H1 (cell line): ENCODE results near the gene TRHDE. TPM values are rescaled to one million over a fixed set of nuclear protein-coding genes. Genes with fewer than 3 reads are reported as not detected.
A peak's percentile ranks its signal among the peaks of the same experiment; 100 is the strongest.

Source experiments
- CTCF ChIA-PET: fragments of 300-600 bp; sonication (Branson Sonifier 250); formaldehyde crosslinking; loops from one replicate; lab custom pipeline; 2021; ENCODE audit not compliant: partially characterized antibody; lab: Charles Lee
- POLR2A ChIA-PET: fragments of 300-600 bp; sonication (Branson Sonifier 250); formaldehyde crosslinking; loops from one replicate; lab custom pipeline; 2021; ENCODE audit warnings: inconsistent platforms; ENCODE audit not compliant: partially characterized antibody; lab: Charles Lee
- DNase-seq, 2 experiments: peaks; one replicate each; pipeline versions ENCODE4 v3.0.0 to v3.0.0-alpha.2; 2010 to 2022; ENCODE audit warnings: low spot score in 2 of 2, low read depth in 1 of 2, mixed read lengths in 1 of 2
- FAIRE-seq: peaks from 2 replicates; lab custom pipeline; 2011; peaks lifted over from hg19 to GRCh38; lab: Jason Lieb, UNC
- H2AFZ ChIP-seq: 2 replicates; pipeline ENCODE4 v1.8.1; 2012; ENCODE audit warnings: low read length, inconsistent platforms
- H2AK5ac ChIP-seq: 2 replicates; pipeline ENCODE4 v1.6.1; 2013; ENCODE audit warnings: low read depth, low read length
- H2BK120ac ChIP-seq: replicated peaks from 2 replicates; pipeline ENCODE3; 2013; ENCODE audit warnings: low read depth, low read length, inconsistent platforms
- H2BK12ac ChIP-seq: 2 replicates; pipeline ENCODE4 v1.6.1; 2013; ENCODE audit warnings: low read depth, low read length
- H2BK15ac ChIP-seq: 2 replicates; pipeline ENCODE4 v1.6.1; 2013; ENCODE audit warnings: low read length
- H2BK20ac ChIP-seq: 2 replicates; pipeline ENCODE4 v1.6.1; 2013; ENCODE audit warnings: low read length
- H2BK5ac ChIP-seq: 2 replicates; pipeline ENCODE4 v1.6.1; 2013; ENCODE audit warnings: low read depth, low read length
- H3K14ac ChIP-seq: 2 replicates; pipeline ENCODE4 v1.6.1; 2013; ENCODE audit warnings: inconsistent platforms; ENCODE audit not compliant: insufficient read length
- H3K18ac ChIP-seq: 2 replicates; pipeline ENCODE4 v1.6.1; 2013; ENCODE audit warnings: low read length; ENCODE audit errors: extremely low read depth
- H3K23ac ChIP-seq: 2 replicates; pipeline ENCODE4 v1.6.1; 2013; ENCODE audit warnings: inconsistent platforms; ENCODE audit not compliant: insufficient read length
- H3K23me2 ChIP-seq: 2 replicates; pipeline ENCODE4 v1.6.1; 2013; ENCODE audit warnings: low read depth, low read length
- H3K27ac ChIP-seq: 2 replicates; pipeline ENCODE4 v1.6.1; 2011; ENCODE audit warnings: low read depth, low read length, inconsistent platforms
- H3K27me3 ChIP-seq, 4 experiments: replicated peaks in 1 of 4; 1 replicate in 1 of 4; 2 replicates in 3 of 4; pipeline versions ENCODE4 v1.6.1 to v1.8.1; 2011 to 2013; ENCODE audit warnings: low read length in 3 of 4, mild to moderate bottlenecking in 3 of 4, inconsistent platforms in 2 of 4, mixed read lengths in 2 of 4, moderate library complexity in 1 of 4; ENCODE audit not compliant: control insufficient read depth in 3 of 4, insufficient read depth in 3 of 4; ENCODE audit errors: extremely low read depth in 1 of 4
- H3K36me3 ChIP-seq, 4 experiments: 2 replicates each; pipeline versions ENCODE4 v1.6.1 to v1.8.1; 2011 to 2013; ENCODE audit warnings: mild to moderate bottlenecking in 4 of 4, low read length in 3 of 4, moderate library complexity in 2 of 4, control low read depth in 1 of 4, inconsistent platforms in 1 of 4; ENCODE audit not compliant: insufficient read depth in 4 of 4, control insufficient read depth in 2 of 4
- H3K4ac ChIP-seq: replicated peaks from 2 replicates; pipeline ENCODE3; 2013; ENCODE audit warnings: low read length, low read depth, mixed read lengths, inconsistent platforms; ENCODE audit not compliant: insufficient read length
- H3K4me1 ChIP-seq, 4 experiments: replicated peaks in 1 of 4; 1 replicate in 1 of 4; 2 replicates in 3 of 4; pipeline versions ENCODE4 v1.6.1 to v1.8.1; 2011 to 2013; ENCODE audit warnings: low read length in 3 of 4, inconsistent platforms in 2 of 4, mixed read lengths in 1 of 4; ENCODE audit not compliant: insufficient read depth in 4 of 4, control insufficient read depth in 3 of 4
- H3K4me2 ChIP-seq, 2 experiments: 2 replicates each; pipeline versions ENCODE4 v1.6.1 to v1.8.1; 2011 to 2013; ENCODE audit warnings: low read depth in 2 of 2, low read length in 2 of 2, control low read depth in 1 of 2, inconsistent platforms in 1 of 2, mild to moderate bottlenecking in 1 of 2; ENCODE audit not compliant: insufficient read depth in 1 of 2
- H3K4me3 ChIP-seq, 4 experiments: fragments of 200-600, 300-600 bp in 1 of 4; sonication (generic), shearing (Covaris generic), sonication (Bioruptor Twin) in 1 of 4; 2 replicates each; pipeline versions ENCODE4 v1.5.1 to v1.8.1; 2011 to 2016; ENCODE audit warnings: low read length in 4 of 4, low read depth in 3 of 4, control low read depth in 2 of 4, inconsistent platforms in 2 of 4, mild to moderate bottlenecking in 2 of 4, mixed read lengths in 1 of 4, moderate library complexity in 1 of 4; ENCODE audit not compliant: insufficient read depth in 2 of 4; ENCODE audit errors: extremely low read depth in 1 of 4
- H3K56ac ChIP-seq: replicated peaks from 2 replicates; pipeline ENCODE3; 2013; ENCODE audit warnings: low read depth, mild to moderate bottlenecking, mixed read lengths, low read length, inconsistent platforms; ENCODE audit not compliant: insufficient read length
- H3K79me1 ChIP-seq: 2 replicates; pipeline ENCODE4 v1.6.1; 2013; ENCODE audit warnings: low read depth, low read length, control low read depth
- H3K79me2 ChIP-seq, 2 experiments: 2 replicates each; pipeline versions ENCODE4 v1.6.1 to v1.8.1; 2012 to 2013; ENCODE audit warnings: low read length in 2 of 2, mild to moderate bottlenecking in 2 of 2, inconsistent platforms in 1 of 2; ENCODE audit not compliant: insufficient read depth in 2 of 2, control insufficient read depth in 1 of 2
- H3K9ac ChIP-seq, 4 experiments: replicated peaks in 1 of 4; 1 replicate in 1 of 4; 2 replicates in 3 of 4; pipeline versions ENCODE4 v1.6.1 to v1.8.1; 2011 to 2013; ENCODE audit warnings: low read depth in 3 of 4, low read length in 3 of 4, control low read depth in 2 of 4, mild to moderate bottlenecking in 2 of 4, moderate library complexity in 2 of 4, inconsistent platforms in 1 of 4; ENCODE audit errors: extremely low read depth in 1 of 4
- H3K9me3 ChIP-seq, 2 experiments: 2 replicates each; pipeline versions ENCODE4 v1.6.1 to v1.8.1; 2012 to 2013; ENCODE audit warnings: mild to moderate bottlenecking in 2 of 2, moderate library complexity in 2 of 2, control low read depth in 1 of 2, inconsistent platforms in 1 of 2, low read depth in 1 of 2, low read length in 1 of 2, mixed read lengths in 1 of 2; ENCODE audit not compliant: insufficient read depth in 2 of 2
- H4K20me1 ChIP-seq, 2 experiments: replicated peaks in 1 of 2; 2 replicates each; pipeline versions ENCODE3 to v1.8.1; 2011 to 2013; ENCODE audit warnings: inconsistent platforms in 2 of 2, low read length in 2 of 2, mild to moderate bottlenecking in 1 of 2; ENCODE audit not compliant: insufficient read depth in 2 of 2, control insufficient read depth in 1 of 2
- H4K5ac ChIP-seq: 2 replicates; pipeline ENCODE4 v1.6.1; 2013; ENCODE audit warnings: low read length, low read depth, mixed read lengths, inconsistent platforms; ENCODE audit not compliant: insufficient read length
- H4K8ac ChIP-seq: 2 replicates; pipeline ENCODE4 v1.8.0; 2013; ENCODE audit warnings: mild to moderate bottlenecking, moderate library complexity, low read length, inconsistent platforms; ENCODE audit not compliant: insufficient read depth; ENCODE audit errors: extremely low read depth
- H4K91ac ChIP-seq: replicated peaks from 2 replicates; pipeline ENCODE3; 2013; ENCODE audit warnings: low read length, mixed read lengths, inconsistent platforms; ENCODE audit not compliant: insufficient read length
- SP4 ChIP-seq: IDR thresholded peaks from 2 replicates; pipeline ENCODE4 v1.6.1; 2012; ENCODE audit warnings: low read length, inconsistent platforms
- WGBS, 2 experiments: shearing (Covaris generic) in 1 of 2; methylation state at CpG; one replicate each; pipeline versions ENCODE4 v1.1.6 to v1.1.7; 2013 to 2015; ENCODE audit warnings: low lambda C conversion rate in 2 of 2, mixed read lengths in 2 of 2, inconsistent platforms in 1 of 2, low coverage in 1 of 2, missing lambda C conversion rate in 1 of 2; ENCODE audit not compliant: insufficient replicate concordance in 2 of 2, insufficient coverage in 1 of 2, insufficient read length in 1 of 2; ENCODE audit errors: extremely low coverage in 1 of 2, missing lambda C conversion rate in 1 of 2; 5-methylcytosine and 5-hydroxymethylcytosine counted together
- polyA plus RNA-seq, 7 experiments: library from polyadenylated mRNA; depleted of rRNA in 3 of 7; stranded (reverse) in 5 of 7; unstranded in 2 of 7; fragments of >200 nt in 5 of 7; fragments of 200-250 nt in 2 of 7; gene quantifications; 1 replicate in 5 of 7; 2 replicates in 1 of 7; 4 replicates in 1 of 7; pipeline versions ENCODE4 v1.2.1 to v1.2.3, GENCODE V29; 2011 to 2013; ENCODE audit warnings: missing spikeins in 2 of 7, mixed read lengths in 2 of 7
- total RNA-seq: library from RNA; stranded (reverse); fragmentation: NEBNext Ultra II Directional; extraction: Animal tissue kit (Norgen Biotek cat#: 25700); gene quantifications from 2 replicates; pipeline ENCODE4 v1.2.1, GENCODE V29; 2021

The TRHDE gene
- total and polyA plus RNA-seq, 2 of the 8 experiments (the other 6 are each of a cell fraction or from before 2014, with no cell fraction given), result 1.3 to 5.0 TPM

DNA sequence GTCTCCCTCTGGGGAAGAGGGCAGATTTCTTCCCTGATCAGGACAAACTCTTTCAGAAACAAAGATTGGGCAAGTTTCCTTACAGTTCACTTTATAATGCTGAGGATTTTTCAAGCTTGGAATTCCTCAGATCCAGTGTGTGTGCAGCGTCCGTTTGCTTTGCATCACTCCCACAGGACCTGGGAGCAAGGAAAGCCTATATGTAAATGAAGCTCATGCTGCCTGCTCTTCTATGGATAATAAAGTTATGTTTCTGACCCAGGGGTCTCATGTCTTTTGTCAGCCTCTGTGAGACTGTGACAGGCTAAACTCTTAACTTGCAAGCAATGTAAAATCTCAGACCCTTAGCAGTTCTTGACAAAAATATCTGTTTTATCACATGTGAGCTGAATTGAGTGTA, 41.6 kb downstream of the TRHDE start:
- Histone ChIP-seq H3K18ac (no peak overlapping the region), H4K5ac (no peak overlapping the region), H3K36me3 (no peaks in the 10 kb centered on the region), H2BK12ac (no peak overlapping the region), H3K9me3 (no peaks in the 10 kb centered on the region), H2BK15ac (no peak overlapping the region), H3K79me1 (no peaks in the 10 kb centered on the region), H3K27me3 (no peaks in the 10 kb centered on the region), H3K23me2 (no peaks in the 10 kb centered on the region), H3K4ac (no peak overlapping the region), H3K23ac (no peak overlapping the region), H3K9ac (no peak overlapping the region), H3K4me3 (no peak overlapping the region), H2BK120ac (no peak overlapping the region), H3K14ac (no peak overlapping the region), H4K20me1 (no peaks in the 10 kb centered on the region), H3K79me2 (no peaks in the 10 kb centered on the region), H2AK5ac (no peak overlapping the region), H3K56ac (no peak overlapping the region), H2BK5ac (no peak overlapping the region), H2AFZ (peak overlapping the region; percentile 63; the same call in 1 of the 2 replicates), H3K4me1 (no peaks in the 10 kb centered on the region), H4K91ac (no peak overlapping the region), H4K8ac (no peak overlapping the region), H3K4me2 (no peak overlapping the region), H2BK20ac (no peak overlapping the region), H3K27ac (no peak overlapping the region)
- CTCF ChIA-PET, result interaction anchor here (0.5 to 1.3 kb wide), 3 partner anchors 16 to 1907 kb away, joined by 3 read pairs; no protein-coding TSS in a partner anchor
- WGBS, 2 experiments, result 70% methylated on average over 2 of the region's 2 CpGs; no CpG with 5 or more reads in 1 of the 2 experiments
- TF ChIP-seq SP4, result no peak
- POLR2A ChIA-PET, result no interaction called here
- peak; percentile 48 for FAIRE-seq
- DNase-seq, result no peak
